GM10266 (cell line): ENCODE results near the gene ANKRD42.
A peak's percentile ranks its signal among the peaks of the same experiment; 100 is the strongest.

ENCODE experiments used
- DNase-seq: peaks from one replicate; pipeline ENCODE4 v3.0.0; 2012; ENCODE audit errors: extremely low spot score
- TF ChIP-seq, protein P1 (sequence below): IDR thresholded peaks from 2 replicates; pipeline ENCODE4 v1.5.1; 2012; ENCODE audit warnings: mild to moderate bottlenecking, low read depth; ENCODE audit not compliant: control insufficient read depth, insufficient read depth; ENCODE audit errors: missing control alignments

The ANKRD42 gene

DNA sequence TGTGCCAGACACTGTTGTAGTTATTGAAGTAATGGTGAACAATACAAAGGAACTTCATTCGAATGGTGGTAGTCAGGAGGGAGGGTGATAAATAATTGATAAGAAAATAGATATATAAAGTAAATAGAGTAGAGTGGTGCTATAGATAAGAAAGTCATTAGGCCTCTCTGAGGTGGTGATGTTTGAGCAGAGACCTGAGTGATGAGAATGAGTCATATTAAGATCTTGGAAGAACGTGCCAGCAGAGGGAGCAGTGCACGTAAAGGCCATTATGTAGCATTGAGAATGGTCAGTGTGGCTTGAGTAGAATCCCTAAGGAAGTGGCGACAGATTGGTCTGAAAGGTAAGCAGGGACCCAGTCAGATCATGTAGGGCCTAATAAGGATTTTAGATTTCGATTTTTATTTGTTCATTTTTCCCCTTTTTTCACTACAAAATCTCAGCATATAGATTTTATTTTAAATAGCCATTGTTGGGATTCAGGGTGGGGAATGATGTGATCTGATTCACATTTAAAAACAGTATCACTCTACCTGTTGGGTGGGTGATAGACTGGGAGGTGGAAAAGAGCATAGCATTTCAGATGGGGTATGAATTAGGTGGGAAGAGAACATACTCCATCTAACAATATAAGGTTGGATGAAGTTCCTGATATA, 47.9 kb downstream of the ANKRD42 start:
- TF ChIP-seq, protein P1, sequence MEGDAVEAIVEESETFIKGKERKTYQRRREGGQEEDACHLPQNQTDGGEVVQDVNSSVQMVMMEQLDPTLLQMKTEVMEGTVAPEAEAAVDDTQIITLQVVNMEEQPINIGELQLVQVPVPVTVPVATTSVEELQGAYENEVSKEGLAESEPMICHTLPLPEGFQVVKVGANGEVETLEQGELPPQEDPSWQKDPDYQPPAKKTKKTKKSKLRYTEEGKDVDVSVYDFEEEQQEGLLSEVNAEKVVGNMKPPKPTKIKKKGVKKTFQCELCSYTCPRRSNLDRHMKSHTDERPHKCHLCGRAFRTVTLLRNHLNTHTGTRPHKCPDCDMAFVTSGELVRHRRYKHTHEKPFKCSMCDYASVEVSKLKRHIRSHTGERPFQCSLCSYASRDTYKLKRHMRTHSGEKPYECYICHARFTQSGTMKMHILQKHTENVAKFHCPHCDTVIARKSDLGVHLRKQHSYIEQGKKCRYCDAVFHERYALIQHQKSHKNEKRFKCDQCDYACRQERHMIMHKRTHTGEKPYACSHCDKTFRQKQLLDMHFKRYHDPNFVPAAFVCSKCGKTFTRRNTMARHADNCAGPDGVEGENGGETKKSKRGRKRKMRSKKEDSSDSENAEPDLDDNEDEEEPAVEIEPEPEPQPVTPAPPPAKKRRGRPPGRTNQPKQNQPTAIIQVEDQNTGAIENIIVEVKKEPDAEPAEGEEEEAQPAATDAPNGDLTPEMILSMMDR, result peak; percentile 54
- DNase-seq, result no peak

DNA sequence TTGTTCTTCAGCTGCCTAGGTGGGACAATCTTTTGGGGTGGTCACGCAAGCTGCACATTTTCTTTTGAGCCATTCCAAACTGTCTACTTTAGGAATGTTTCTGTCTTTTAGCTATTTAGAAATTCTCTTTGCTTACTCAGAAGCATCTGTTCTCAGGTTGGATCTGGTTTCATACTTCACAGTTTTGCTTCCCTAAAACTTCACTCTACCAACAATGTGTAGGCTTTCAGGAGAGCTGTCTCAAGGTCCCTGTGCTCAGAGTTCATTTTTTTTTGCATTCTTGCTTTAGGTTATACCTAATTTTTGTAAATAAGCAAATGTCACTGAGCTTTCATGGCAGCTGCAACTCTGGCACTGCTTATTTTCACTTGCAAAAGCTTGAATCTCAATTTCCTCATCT, 55.9 kb downstream of the ANKRD42 start:
- TF ChIP-seq, protein P1, result no peak
- no peak for DNase-seq

DNA sequence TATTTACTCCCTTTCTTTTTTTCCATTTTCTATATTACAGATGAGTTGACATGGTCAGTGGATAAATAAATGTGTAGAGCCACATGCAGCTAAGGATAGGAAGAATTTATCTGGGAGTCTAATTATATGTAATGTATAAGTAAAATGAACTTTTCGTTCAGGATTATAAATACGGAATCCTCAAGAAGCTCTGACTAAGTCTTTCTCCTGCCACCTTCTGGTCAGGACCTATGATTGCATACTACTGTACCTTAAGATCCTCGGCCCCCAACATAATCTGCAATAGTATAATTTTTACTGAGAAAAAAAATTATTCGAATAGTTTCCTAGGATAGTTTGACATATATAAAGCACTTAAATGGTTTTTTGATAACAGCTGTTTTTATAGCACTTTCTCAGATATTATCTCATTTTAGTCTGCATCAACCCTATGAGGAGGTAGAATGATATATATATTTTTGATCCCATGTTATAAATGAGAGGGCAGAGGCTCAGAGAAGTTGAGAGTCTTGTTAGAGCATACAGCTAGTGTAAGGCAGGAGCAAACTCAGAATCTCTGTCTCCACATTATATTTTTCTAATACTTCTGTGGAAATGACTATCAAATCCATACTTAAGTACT, 56.6 kb downstream of the ANKRD42 start:
- TF ChIP-seq, protein P1, result peak; percentile 59
- peak; percentile 34 for DNase-seq

DNA sequence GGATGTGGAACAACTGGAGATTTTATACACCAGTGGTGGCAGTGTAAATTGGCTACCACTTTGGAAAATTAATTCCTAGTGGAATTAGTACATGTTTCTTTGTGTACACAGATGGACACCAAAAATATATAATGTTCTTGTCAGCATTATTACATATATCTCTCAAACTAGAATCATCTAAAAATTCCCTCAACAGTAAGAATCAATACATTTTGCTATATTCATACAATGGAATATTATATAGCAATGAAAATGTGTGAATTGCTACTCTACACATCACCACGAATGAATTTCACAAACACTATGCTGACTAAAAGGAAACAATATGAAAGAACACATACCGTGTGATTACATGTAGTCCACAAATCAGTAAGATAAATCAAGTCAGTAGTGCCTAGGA, 58.8 kb downstream of the ANKRD42 start:
- TF ChIP-seq, protein P1, result no peak
- no peak for DNase-seq

DNA sequence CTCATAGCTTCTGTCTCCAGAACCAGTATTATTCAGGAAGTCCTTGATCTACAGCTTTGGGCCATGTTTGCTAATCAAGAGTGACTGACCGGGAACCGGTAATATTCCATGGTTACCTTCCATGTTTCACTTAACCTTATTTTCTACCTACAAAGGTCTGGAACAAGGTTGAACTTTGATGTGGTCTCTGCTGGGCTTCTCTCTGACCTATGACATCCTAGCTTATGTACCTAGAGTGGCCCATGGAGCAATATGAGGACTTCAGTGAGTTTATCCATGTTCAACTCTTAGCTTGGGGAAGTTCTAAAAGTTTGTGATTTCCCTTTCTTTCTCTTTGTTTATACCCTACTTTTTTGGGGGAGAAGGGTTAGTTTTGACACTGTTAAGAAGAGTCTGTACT, 59.4 kb downstream of the ANKRD42 start:
- no peak for DNase-seq
- TF ChIP-seq, protein P1, result no peak

DNA sequence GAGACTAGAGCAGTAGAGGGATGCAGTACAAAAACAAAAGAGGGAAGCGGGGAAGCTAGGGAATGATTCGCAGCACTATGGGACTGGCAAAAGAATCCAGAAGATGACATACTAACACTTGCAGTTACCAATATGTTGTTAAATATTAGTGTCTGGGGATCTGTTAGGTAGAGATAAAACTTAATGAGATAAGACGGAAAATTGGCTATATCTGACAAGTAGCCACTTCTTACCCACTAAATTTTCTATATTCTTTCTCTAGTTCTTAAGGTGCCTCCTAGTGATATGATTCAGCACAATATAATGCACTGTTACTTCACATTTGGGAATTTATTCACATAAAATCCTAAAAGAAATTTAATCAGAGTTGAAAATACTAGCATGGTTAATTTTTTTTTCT, 61.9 kb downstream of the ANKRD42 start:
- DNase-seq, result no peak
- TF ChIP-seq, protein P1, result no peak

DNA sequence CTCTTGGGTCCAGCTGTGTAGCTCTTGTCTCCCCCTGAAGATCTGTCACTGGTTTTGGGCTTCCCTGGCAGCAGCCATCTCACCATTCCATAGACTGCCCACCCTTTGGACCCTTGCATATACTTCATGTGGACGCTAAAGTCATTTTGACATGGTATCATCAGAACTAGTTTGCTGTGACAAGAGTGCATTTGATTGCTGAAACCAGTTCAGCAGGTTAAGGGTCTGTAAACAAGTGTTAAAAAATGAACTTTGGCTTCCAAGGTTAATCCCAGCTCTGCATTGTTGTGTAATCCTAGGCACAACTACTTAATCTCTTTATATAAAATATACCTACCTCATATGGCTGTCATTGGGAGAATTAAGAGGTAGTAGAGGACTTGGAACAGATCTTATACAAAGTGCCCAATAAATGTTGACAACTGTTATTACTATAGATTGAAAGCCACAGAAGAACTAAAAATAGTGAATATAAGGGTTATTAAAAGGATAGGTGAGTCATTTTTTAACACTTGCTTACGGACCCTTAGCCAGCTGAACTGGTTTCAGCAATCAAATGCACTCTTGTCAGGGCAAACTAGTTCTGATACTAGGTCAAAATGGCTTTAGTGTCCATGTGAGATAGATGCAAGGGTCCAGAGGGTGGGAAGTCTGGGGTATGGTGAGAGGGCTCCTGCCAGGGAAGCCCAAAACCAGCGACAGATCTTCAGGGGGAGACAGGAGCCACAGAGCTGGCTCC, 63.3 kb downstream of the ANKRD42 start:
- TF ChIP-seq, protein P1, result no peak
- no peak for DNase-seq
